GM21367 (cell line): ENCODE data around the gene BCORL1.
A peak's percentile ranks its signal among the peaks of the same experiment; 100 is the strongest.

Experiments used
- ATAC-seq: cut with Tn5 transposase; IDR thresholded peaks from one replicate; pipeline ENCODE4 v1.9.1; 2021; ENCODE audit not compliant: unreplicated experiment

Gene BCORL1

GRCh38 chrX:130091980-130092522 lies 109.6 kb downstream of the BCORL1 start:
- peak; percentile 98 for ATAC-seq

GRCh38 chrX:130093271-130093670 lies 110.8 kb downstream of the BCORL1 start:
- no peak for ATAC-seq

- ATAC-seq, result no peak
Measured at GRCh38 chrX:130094696-130095095, 112.3 kb downstream of the BCORL1 start.

- no peak for ATAC-seq
Measured at GRCh38 chrX:130095249-130096030, 113.0 kb downstream of the BCORL1 start.

GRCh38 chrX:130097507-130098209 lies 115.2 kb downstream of the BCORL1 start:
- no peak for ATAC-seq

- no peak for ATAC-seq
Measured at GRCh38 chrX:130098210-130098552, 115.7 kb downstream of the BCORL1 start.

- ATAC-seq, result no peak
Measured at GRCh38 chrX:130100180-130100579, 117.7 kb downstream of the BCORL1 start.

GRCh38 chrX:130103605-130104004 lies 121.2 kb downstream of the BCORL1 start:
- ATAC-seq, result no peak

- ATAC-seq, result no peak
Measured at GRCh38 chrX:130105244-130105643, 122.8 kb downstream of the BCORL1 start.

- no peak for ATAC-seq
Measured at GRCh38 chrX:130106071-130106470, 123.6 kb downstream of the BCORL1 start.
